ENCODE results near the gene PARD3.

The PARD3 gene

DNA sequence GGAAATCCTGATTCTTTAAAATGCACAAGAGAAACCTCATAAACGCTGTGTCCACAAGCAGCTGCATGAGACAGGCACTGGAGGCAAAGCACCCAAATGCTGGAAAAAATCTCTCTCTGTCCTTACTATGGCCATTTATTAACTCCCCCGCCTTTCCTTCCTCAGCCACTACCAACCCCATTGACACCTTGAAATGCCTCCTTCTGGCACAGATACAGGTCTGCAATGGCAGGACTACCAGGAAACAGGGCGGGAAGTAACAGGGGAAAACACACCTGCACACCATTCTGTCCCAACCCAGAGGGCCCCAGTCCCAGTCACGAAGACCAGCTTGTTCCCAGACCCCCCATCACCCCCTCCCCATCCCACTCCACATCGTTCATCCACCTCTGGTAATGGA, 224.3 kb downstream of the PARD3 start:
- TF ChIP-seq, protein P1, sequence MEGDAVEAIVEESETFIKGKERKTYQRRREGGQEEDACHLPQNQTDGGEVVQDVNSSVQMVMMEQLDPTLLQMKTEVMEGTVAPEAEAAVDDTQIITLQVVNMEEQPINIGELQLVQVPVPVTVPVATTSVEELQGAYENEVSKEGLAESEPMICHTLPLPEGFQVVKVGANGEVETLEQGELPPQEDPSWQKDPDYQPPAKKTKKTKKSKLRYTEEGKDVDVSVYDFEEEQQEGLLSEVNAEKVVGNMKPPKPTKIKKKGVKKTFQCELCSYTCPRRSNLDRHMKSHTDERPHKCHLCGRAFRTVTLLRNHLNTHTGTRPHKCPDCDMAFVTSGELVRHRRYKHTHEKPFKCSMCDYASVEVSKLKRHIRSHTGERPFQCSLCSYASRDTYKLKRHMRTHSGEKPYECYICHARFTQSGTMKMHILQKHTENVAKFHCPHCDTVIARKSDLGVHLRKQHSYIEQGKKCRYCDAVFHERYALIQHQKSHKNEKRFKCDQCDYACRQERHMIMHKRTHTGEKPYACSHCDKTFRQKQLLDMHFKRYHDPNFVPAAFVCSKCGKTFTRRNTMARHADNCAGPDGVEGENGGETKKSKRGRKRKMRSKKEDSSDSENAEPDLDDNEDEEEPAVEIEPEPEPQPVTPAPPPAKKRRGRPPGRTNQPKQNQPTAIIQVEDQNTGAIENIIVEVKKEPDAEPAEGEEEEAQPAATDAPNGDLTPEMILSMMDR (IDR thresholded peaks at IDR 0.05), result no peak

DNA sequence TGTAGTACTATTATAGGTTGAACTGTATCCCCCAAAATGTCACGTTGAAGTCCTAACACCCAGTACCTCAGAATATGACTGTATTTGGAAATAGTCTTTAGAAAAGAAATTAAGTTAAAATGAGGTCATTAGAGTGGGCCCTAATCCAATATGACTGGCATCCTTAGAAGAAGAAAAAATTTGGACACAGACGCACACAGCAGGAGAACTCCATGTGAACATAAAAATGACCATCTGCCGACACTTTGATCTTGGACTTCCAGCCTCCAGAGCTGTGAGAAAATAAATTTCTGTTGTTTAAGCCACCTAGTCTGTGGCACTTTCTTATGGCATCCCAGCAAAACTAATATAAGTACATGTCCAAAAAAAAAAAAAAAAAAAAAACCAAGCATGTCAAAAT, 225.8 kb downstream of the PARD3 start:
- TF ChIP-seq, protein P1 (IDR thresholded peaks at IDR 0.05), result no peak

DNA sequence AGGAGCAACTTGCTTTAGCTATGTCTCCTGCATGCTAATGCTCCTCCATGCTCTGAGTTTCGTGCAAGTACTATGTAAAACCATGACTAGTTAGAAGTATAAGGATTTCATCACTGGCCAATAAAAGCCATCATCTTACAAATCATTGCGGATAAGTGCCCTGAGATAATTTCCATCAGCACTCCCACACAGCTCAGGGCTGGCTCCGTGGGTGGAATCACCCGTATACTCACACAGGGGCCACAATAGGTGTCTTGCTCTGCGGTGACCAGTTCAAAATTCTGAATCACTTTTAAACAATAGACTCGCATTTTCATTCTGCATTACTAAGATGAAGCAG, 227.4 kb downstream of the PARD3 start:
- TF ChIP-seq, protein P1 (IDR thresholded peaks at IDR 0.05), result no peak

DNA sequence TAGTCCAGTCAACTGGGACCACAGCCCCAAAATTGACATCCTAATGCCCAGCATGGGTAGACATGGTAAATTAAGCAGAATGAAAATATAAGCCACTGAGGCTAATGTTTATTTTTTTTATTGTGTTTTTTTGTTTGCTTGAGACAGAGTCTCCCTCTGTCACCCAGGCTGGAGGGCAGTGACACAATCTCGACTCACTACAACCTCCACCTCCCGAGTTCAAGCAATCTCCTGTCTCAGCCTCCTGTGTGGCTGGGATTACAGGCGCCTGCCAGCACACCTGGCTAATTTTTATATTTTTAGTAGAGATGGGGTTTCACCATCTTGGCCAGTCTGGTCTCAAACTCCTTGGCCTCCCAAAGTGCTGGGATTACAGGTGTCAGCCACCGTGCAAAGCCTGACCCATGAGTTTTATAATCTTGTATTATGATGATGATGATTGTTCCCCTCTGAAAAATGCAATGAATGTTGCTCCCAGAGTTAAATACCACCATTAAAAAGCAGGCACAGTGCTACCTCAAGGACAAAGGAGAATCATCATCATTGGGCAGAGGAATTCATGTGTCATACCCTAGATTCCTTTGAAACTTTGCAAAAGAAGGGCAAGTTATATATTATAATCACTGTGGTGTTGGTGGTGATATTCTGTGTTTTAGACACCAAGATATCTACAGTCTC, 228.0 kb downstream of the PARD3 start:
- TF ChIP-seq, protein P1 (IDR thresholded peaks at IDR 0.05), result no peak

DNA sequence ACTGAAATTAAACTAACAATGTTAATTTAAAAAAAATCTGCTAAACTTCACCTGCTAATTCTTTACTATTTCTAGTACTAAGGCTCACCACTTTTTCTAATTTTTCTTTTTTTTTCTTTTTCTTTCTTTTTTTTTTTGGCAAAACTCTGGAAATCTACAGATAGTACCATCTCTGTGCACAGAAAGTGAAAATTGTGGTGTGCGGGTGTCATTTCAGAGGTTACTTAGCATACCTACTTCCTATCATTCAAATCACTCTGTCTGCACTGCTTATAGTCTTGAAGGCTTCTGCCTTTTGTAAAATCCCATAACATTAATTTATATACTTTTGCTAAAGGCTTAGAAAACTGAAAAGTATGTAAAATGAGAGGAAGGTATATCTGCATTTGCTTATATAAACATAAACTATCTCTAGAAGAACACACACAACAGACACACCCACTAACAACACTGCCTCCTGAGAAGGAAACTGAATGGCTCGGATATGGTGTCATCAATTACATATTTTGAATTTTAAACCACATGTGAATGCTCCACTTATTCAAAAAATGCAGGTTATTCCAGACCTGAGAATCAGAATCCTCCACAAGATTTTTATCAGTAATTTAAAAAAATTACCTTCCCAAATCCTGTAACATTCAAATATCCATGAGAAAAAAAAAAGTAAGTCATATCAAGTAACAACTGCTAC, 229.5 kb downstream of the PARD3 start:
- TF ChIP-seq, protein P1 (IDR thresholded peaks at IDR 0.05), result no peak

DNA sequence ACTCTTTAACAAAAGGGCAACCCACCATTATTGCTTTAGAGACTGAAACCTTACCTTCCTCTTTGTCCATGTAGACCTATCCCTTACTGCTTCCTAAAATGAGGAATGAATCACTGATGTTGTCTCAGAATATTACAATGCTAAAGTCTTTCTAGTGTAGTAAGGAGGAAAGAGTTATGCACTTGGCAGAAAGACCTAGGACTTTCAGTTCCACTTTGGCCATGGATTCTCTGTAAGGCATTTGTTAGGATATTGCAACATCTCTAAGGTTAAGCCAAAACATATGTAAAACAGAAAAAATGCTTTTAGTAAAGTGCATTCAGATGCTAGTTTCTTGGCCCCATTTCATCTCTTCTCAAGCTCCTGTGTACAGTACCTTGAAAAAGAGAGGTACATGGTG, 230.9 kb downstream of the PARD3 start:
- TF ChIP-seq, protein P1 (IDR thresholded peaks at IDR 0.05), result no peak

DNA sequence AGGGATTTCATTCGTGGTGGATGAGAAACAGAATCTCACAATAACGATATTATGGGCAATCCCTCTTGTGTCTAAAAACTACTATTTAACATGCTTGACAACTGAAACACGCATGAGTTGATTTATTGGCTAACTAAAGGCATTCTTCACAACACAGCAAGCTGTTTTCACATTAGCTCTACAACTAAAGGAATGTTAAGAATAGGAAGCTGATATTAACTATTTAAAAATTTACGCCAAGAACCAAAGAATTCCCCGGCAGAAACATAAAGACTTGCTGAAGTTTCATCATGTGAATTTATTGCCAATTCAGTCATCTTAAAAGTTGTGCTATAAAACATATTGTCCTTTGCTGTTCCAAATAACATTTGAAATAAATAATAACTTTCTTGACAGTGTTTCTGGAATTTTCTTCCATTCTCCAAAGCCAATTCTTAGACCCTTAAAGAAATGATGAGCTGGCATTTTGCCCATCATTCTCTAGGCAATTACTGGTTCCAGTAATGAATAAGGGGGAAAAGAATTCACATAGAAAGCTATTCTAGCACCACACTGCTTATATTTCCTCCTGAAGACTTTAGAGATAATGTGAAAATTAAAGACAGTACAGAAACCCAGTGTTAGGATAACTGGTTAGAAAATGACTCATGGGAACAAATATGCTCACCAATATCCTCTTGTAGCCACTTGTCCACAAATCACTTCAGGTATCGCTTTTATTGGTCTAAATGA, 233.1 kb downstream of the PARD3 start:
- TF ChIP-seq, protein P1 (IDR thresholded peaks at IDR 0.05), result no peak

Data from LNCAP (cell line).